A673 (cell line): ENCODE results near the gene MGAT5. TPM values are rescaled to one million over a fixed set of nuclear protein-coding genes. Genes with fewer than 3 reads are reported as not detected.

Experiments
- BruUV-seq: library from RNA; stranded (reverse); fragments of 400-500 nt; replicated peaks from 2 replicates; lab custom pipeline; 2021; lab: Mats Ljungman, UMichigan
- CTCF ChIA-PET: fragments of 300-600 bp; sonication (Branson Sonifier 250); formaldehyde crosslinking; loops from one replicate; lab custom pipeline; 2022; ENCODE audit warnings: antibody characterized with exemption; lab: Charles Lee
- POLR2A ChIA-PET: fragments of 300-600 bp; sonication (Branson Sonifier 250); formaldehyde crosslinking; loops from one replicate; lab custom pipeline; 2022; ENCODE audit warnings: antibody characterized with exemption; ENCODE audit not compliant: low non-redundant PET; lab: Charles Lee
- DNase-seq: peaks from one replicate; pipeline ENCODE4 v3.0.0-alpha.2; 2015; ENCODE audit warnings: low spot score
- H3K27ac ChIP-seq: fragments of 200-600 bp; sonication (generic); 2 replicates; pipeline ENCODE4 v1.5.1; 2016; ENCODE audit warnings: mixed run types, low read depth, mild to moderate bottlenecking, mixed read lengths, antibody characterized with exemption, low read length; ENCODE audit not compliant: poor library complexity, severe bottlenecking
- H3K27me3 ChIP-seq: fragments of 200-600 bp; sonication (generic); replicated peaks from 2 replicates; pipeline ENCODE4 v1.6.1; 2017; ENCODE audit warnings: mixed run types, low read depth, mild to moderate bottlenecking, mixed read lengths, antibody characterized with exemption, low read length; ENCODE audit not compliant: insufficient read depth, poor library complexity
- H3K36me3 ChIP-seq: fragments of 200-600 bp; sonication (generic); 2 replicates; pipeline ENCODE4 v1.6.1; 2016; ENCODE audit warnings: mixed run types, mild to moderate bottlenecking, mixed read lengths, antibody characterized with exemption, low read length; ENCODE audit not compliant: insufficient read depth, poor library complexity, severe bottlenecking
- H3K4me1 ChIP-seq: fragments of 200-600 bp; sonication (generic); 2 replicates; pipeline ENCODE4 v1.6.1; 2017; ENCODE audit warnings: mixed run types, mild to moderate bottlenecking, mixed read lengths, antibody characterized with exemption, low read length; ENCODE audit not compliant: insufficient read depth, poor library complexity, severe bottlenecking
- H3K4me3 ChIP-seq: fragments of 200-600 bp; sonication (generic); 2 replicates; pipeline ENCODE4 v1.5.1; 2016; ENCODE audit warnings: low read depth, mixed run types, mild to moderate bottlenecking, mixed read lengths, low read length; ENCODE audit not compliant: poor library complexity, severe bottlenecking
- H3K9me3 ChIP-seq: fragments of 200-600 bp; sonication (generic); 2 replicates; pipeline ENCODE4 v1.6.1; 2016; ENCODE audit warnings: mixed run types, low read depth, mild to moderate bottlenecking, mixed read lengths, antibody characterized with exemption, low read length; ENCODE audit not compliant: poor library complexity, severe bottlenecking
- EZH2 ChIP-seq: fragments of 200-600 bp; sonication (generic); IDR thresholded peaks from 2 replicates; pipeline ENCODE4 v1.6.1; 2017; ENCODE audit warnings: borderline replicate concordance, low read depth, mild to moderate bottlenecking, mixed read lengths, antibody characterized with exemption, low read length; ENCODE audit not compliant: poor library complexity, severe bottlenecking
- intact Hi-C: fragments of 100-400 bp; cut with micrococcal nuclease; formaldehyde crosslinking; loops from one replicate; pipeline ENCODE4 v1.10.0; 2022; ENCODE audit not compliant: unreplicated experiment
- total RNA-seq: library from RNA; stranded (reverse); gene quantifications from 2 replicates; pipeline ENCODE4 v1.2.3, GENCODE V29; 2021
- TF ChIP-seq, protein P1 (sequence below): fragments of 300-800, 200-600 bp; sonication (generic); conservative IDR thresholded peaks from 2 replicates; pipeline ENCODE4 v1.5.1; 2017; ENCODE audit warnings: low read depth, mild to moderate bottlenecking, antibody characterized with exemption, low read length, moderate library complexity, mixed read lengths

The MGAT5 gene
- total RNA-seq, 1 experiment from 2014 or later = 11.0 TPM

DNA sequence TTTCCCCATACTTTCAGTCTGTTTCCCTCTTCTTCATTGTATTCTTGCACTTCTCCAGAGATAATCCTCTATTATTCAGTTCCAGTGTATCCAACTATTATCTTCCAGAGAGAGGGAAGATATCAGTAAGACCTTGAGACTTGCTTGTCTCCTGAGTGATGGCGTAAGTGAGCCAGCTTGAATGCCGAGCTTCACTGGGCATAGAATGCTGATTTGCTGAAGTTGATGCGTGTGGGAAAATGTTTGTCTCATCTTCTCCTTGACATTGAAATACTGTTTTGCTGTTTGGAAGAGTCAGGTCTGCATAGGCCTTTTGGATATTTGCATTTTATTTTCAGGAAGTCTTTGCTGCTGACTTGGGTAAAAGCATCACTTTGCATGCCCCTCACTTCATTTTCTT lies 41.1 kb upstream of the MGAT5 start:
- no peaks in the 10 kb centered on the region for H3K4me1 ChIP-seq
- peaks cover 3% of the 10 kb centered on the region for H3K27me3 ChIP-seq
- CTCF ChIA-PET = interaction anchor here (0.6 kb wide), 1 partner anchor 50 kb away, joined by 3 read pairs; no protein-coding TSS in a partner anchor
- no peaks in the 10 kb centered on the region for H3K36me3 ChIP-seq
- no peaks in the 10 kb centered on the region for H3K9me3 ChIP-seq
- DNase-seq = no peak
- no peak overlapping the region for H3K4me3 ChIP-seq
- POLR2A ChIA-PET = no interaction called here
- TF ChIP-seq EZH2 = no peak
- TF ChIP-seq, protein P1, sequence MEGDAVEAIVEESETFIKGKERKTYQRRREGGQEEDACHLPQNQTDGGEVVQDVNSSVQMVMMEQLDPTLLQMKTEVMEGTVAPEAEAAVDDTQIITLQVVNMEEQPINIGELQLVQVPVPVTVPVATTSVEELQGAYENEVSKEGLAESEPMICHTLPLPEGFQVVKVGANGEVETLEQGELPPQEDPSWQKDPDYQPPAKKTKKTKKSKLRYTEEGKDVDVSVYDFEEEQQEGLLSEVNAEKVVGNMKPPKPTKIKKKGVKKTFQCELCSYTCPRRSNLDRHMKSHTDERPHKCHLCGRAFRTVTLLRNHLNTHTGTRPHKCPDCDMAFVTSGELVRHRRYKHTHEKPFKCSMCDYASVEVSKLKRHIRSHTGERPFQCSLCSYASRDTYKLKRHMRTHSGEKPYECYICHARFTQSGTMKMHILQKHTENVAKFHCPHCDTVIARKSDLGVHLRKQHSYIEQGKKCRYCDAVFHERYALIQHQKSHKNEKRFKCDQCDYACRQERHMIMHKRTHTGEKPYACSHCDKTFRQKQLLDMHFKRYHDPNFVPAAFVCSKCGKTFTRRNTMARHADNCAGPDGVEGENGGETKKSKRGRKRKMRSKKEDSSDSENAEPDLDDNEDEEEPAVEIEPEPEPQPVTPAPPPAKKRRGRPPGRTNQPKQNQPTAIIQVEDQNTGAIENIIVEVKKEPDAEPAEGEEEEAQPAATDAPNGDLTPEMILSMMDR = no peak
- BruUV-seq = no TSS peak
- intact Hi-C loops = no loop called here
- H3K27ac ChIP-seq = no peak overlapping the region

DNA sequence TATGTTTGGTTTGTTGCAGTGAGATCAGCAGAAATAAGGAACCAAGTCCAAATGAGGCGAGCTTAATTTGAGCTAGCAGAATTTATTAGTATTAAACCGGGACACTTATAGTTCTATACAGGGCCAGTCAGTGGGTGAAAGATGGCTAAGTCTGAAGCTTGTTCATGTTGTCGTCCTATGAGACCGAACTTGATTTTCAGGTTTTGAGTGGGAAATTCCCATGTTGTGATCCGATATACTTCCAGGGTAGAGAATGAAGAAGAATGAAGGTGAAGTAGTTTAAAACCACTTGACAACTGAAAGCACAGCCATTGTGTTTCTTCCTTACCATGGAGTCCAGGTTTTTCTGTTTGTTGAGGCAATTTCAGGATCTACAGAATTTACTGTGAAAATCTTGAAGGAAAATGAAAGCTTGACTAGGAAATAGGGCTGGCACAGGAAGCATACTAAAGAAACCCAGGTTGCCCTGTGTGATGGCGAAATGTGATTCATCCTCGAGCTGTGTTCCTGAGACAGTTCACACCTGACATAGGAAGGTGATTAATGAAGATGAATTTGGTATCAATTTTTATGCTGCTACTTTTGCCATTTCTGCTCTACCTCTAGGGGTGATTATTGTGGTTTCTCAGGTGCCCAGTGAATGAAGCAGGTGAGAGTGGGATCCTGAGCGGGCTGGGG lies 37.6 kb upstream of the MGAT5 start:
- CTCF ChIA-PET = no interaction called here
- Histone ChIP-seq H3K4me1 (no peaks in the 10 kb centered on the region), H3K4me3 (no peak overlapping the region), H3K27ac (no peak overlapping the region), H3K27me3 (peaks cover 9% of the 10 kb centered on the region), H3K36me3 (no peaks in the 10 kb centered on the region), H3K9me3 (no peaks in the 10 kb centered on the region)
- DNase-seq = no peak
- intact Hi-C loops = no loop called here
- POLR2A ChIA-PET = no interaction called here
- no TSS peak for BruUV-seq
- TF ChIP-seq, protein P1 = no peak
- no peak for TF ChIP-seq EZH2

DNA sequence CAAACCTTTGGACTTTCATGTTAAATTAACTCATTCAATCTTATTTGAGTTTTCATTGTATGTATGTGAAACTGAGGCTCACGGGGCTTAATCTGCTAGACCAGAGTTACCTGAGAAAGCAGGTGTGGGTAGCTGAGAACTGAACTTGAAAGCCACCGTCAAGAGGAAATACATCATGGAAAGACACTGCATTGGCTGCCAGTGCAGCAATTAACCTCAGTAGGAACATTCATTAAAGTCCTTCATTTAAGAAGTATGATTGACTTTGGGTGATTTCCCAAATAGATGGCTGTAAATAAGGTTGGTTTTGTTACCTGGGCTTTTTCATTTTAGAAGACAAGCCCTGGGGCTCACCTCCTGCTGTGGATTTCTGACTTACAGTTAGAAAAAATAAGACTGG lies 36.5 kb upstream of the MGAT5 start:
- no TSS peak for BruUV-seq
- ChIA-PET POLR2A (no interaction called here), CTCF (no interaction called here)
- DNase-seq = no peak
- intact Hi-C loops = no loop called here
- TF ChIP-seq EZH2 = no peak
- TF ChIP-seq, protein P1 = no peak
- Histone ChIP-seq H3K27ac (no peak overlapping the region), H3K4me3 (no peak overlapping the region), H3K27me3 (peaks cover 9% of the 10 kb centered on the region), H3K9me3 (no peaks in the 10 kb centered on the region), H3K4me1 (no peaks in the 10 kb centered on the region), H3K36me3 (no peaks in the 10 kb centered on the region)
